H7 (cell line): ENCODE results near the gene TSR3. TPM values are rescaled to one million over a fixed set of nuclear protein-coding genes. Genes with fewer than 3 reads are reported as not detected.
A peak's percentile ranks its signal among the peaks of the same experiment; 100 is the strongest.

ENCODE experiments used
- DNase-seq: peaks from one replicate; pipeline ENCODE4 v3.0.0; 2012
- H3K27me3 ChIP-seq: 2 replicates; pipeline ENCODE4 v1.6.0; 2011; ENCODE audit warnings: mild to moderate bottlenecking, low read length; ENCODE audit not compliant: control insufficient read depth, insufficient read depth
- H3K36me3 ChIP-seq: replicated peaks from 2 replicates; pipeline ENCODE4 v1.5.1; 2011; ENCODE audit warnings: low read length; ENCODE audit not compliant: control insufficient read depth, insufficient read depth
- H3K4me3 ChIP-seq: 2 replicates; pipeline ENCODE4 v1.5.1; 2011; ENCODE audit warnings: low read depth, mild to moderate bottlenecking, control low read depth, low read length, moderate library complexity; ENCODE audit not compliant: insufficient read depth
- total RNA-seq: library from RNA; depleted of rRNA; stranded (reverse); fragments of >200 nt; shearing (Covaris generic); gene quantifications from 2 replicates; pipeline ENCODE4 v1.2.3, GENCODE V29; 2014

Gene TSR3
- total RNA-seq, 1 experiment from 2014 or later, result 99.4 TPM

- Histone ChIP-seq H3K36me3 (peaks cover 51% of the 10 kb centered on the region), H3K4me3 (no peak overlapping the region), H3K27me3 (no peaks in the 10 kb centered on the region)
- no peak for DNase-seq
These were observed 30.9 kb downstream of the TSR3 start for GRCh38 chr16:1320658-1321240.

DNA sequence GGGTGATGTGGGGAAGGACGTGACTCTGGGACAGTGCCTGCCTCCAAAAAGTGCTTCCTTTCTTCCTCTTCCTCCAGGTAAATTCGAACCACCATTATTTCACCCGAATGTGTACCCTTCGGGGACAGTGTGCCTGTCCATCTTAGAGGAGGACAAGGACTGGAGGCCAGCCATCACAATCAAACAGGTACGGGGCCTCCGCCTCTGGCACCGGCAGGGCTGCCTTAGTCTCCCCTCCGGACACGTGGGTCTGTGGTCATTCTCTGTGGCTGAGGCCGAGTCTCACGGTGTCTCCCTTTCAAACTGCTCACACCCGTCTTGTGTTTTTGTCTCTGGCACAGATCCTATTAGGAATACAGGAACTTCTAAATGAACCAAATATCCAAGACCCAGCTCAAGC is 31.6 kb downstream of the TSR3 start:
- no peak for DNase-seq
- Histone ChIP-seq H3K4me3 (no peak overlapping the region), H3K27me3 (no peaks in the 10 kb centered on the region), H3K36me3 (peaks cover 52% of the 10 kb centered on the region)

DNA sequence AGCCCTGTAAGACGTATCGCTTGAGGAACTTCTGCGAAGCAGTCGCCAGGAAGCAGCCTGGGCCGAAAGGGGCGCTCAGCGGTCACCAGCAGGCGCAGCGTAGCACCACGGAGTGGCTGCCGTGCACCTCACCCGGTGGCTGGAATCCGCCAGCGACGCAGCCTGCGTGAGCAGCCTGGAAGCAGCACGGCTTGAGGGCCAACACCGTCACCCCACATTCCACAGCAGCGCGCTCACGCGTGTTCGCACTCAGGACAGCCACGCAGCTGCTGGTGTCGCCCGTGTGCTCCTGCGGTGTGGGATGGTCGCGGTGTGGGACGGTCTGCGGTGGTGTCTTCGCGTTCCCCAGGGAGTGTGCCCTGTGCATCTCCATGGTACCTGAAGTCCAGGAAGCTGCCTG is 32.6 kb downstream of the TSR3 start:
- Histone ChIP-seq H3K36me3 (peaks cover 57% of the 10 kb centered on the region), H3K27me3 (no peaks in the 10 kb centered on the region), H3K4me3 (no peak overlapping the region)
- no peak for DNase-seq

GRCh38 chr16:1318268-1318545 is 33.5 kb downstream of the TSR3 start:
- peaks cover 57% of the 10 kb centered on the region for H3K36me3 ChIP-seq
- H3K4me3 ChIP-seq, result no peak overlapping the region
- no peaks in the 10 kb centered on the region for H3K27me3 ChIP-seq
- DNase-seq, result no peak

- Histone ChIP-seq H3K4me3 (no peak overlapping the region), H3K27me3 (no peaks in the 10 kb centered on the region), H3K36me3 (peaks cover 58% of the 10 kb centered on the region)
- no peak for DNase-seq
These were observed 34.0 kb downstream of the TSR3 start for GRCh38 chr16:1317479-1318267.

- Histone ChIP-seq H3K27me3 (no peaks in the 10 kb centered on the region), H3K36me3 (peaks cover 57% of the 10 kb centered on the region), H3K4me3 (no peak overlapping the region)
- DNase-seq, result peak; percentile 50
These were observed 35.7 kb downstream of the TSR3 start for GRCh38 chr16:1316033-1316405.

DNA sequence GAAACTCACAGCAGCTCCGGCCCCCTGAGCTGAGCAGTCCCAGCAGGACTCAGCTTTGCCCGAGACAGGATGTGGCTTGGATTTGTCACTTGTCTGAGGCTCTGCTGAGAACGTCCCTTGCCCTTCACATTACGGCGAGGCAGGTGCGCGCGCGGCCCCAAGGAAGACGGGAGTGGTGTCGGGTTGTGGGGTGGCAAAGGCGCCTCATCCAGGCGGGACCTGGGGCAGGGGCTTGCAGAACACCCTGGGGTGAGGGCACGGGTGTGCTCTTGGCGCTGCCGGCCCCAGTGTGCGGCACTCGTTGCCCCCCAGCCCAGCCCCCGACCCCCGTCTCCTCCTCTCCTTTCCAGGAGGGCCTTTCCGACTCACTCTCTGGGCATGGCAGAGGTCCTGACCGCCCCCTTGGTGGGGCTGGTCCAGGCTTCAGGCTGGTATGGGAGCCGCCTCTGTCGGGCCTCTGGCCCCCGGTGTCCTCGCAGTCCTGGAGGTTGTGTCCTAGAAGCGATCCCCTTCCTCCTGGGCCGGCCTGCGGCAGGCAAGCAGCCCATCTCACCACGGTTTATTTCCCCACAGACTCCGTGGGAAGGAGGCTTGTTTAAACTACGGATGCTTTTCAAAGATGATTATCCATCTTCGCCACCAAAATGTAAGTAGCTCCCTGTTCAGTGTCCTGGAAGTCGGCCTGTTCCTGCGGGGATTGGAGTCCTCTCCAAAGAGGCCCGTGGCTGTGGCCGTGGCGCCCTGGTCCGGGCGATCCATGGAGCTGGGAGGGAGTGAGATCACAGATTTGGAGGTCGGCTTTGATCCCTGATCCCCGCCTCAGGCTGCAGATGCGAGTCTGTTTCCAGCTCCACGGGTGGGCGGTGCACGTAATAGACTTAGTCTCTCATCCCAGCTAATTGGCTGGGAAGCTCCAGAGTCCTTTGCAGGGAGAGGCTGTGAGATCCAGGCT is 36.3 kb downstream of the TSR3 start:
- Histone ChIP-seq H3K4me3 (no peak overlapping the region), H3K27me3 (no peaks in the 10 kb centered on the region), H3K36me3 (peaks cover 54% of the 10 kb centered on the region)
- DNase-seq, result peak; percentile 58

- peaks cover 46% of the 10 kb centered on the region for H3K36me3 ChIP-seq
- no peaks in the 10 kb centered on the region for H3K27me3 ChIP-seq
- H3K4me3 ChIP-seq, result no peak overlapping the region
- DNase-seq, result peak; percentile 46
These were observed 37.1 kb downstream of the TSR3 start for GRCh38 chr16:1314399-1315068.

- H3K36me3 ChIP-seq, result peaks cover 39% of the 10 kb centered on the region
- H3K27me3 ChIP-seq, result no peaks in the 10 kb centered on the region
These were observed 37.8 kb downstream of the TSR3 start for GRCh38 chr16:1313721-1314369.

GRCh38 chr16:1312903-1313302 is 38.8 kb downstream of the TSR3 start:
- peak; percentile 45 for DNase-seq
- Histone ChIP-seq H3K36me3 (peaks cover 32% of the 10 kb centered on the region), H3K27me3 (no peaks in the 10 kb centered on the region), H3K4me3 (no peak overlapping the region)

More at GRCh38 chr16:1313721-1314369, 37.8 kb downstream of the TSR3 start:
- DNase-seq, result peak; percentile 59
- H3K4me3 ChIP-seq, result no peak overlapping the region

DNA sequence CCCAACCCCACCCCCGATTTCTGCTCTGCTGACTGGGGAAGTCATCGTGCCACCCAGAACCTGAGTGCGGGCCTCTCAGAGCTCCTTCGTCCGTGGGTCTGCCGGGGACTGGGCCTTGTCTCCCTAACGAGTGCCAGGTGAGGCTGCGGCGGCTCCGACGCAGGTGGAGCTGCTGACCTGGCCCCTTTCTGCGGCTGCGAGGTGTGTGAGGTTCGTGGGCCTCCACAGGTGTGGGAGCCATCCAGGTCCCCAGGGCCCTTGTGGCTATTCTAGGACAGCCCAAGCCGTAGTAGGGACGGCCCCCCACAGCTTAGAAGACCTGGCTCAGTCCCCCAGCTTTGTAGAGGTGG is 39.2 kb downstream of the TSR3 start:
- Histone ChIP-seq H3K36me3 (peaks cover 29% of the 10 kb centered on the region), H3K27me3 (no peaks in the 10 kb centered on the region), H3K4me3 (no peak overlapping the region)
- peak; percentile 53 for DNase-seq

DNA sequence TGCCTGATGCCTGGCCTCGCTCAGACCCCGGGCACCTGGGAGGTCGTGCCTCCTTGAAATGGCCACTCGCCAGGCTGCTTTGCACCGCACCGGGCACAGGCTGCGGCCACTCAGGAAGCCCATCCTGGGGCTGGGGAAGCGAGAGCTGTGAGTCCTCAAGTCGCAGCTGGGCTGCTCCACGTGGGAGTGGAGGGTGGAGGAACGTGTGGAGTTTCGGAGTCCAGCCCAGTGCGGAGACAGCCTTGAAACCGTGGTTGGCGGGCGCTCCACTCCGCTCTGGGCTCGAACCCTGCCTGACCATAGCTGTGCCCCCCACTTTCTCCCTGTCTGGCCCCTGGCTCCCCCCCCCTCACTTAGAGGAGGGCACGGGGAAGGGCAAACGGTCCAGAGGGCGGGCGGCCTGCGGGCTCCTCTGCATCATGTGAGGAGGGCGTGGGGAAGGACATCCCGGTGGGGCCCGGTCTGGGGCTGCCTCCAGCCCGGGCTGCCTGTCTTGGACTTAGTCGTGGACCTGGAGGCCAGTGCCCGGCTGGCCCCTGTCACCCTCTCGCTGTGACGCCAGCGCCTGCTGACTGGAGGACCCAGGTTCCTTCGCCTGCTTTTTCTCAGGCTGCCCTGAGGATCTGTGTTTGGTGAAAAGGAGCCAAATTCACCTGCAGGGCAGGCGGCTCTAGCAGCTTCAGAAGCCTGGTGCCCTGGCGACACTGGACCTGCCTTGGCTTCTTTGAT is 39.8 kb downstream of the TSR3 start:
- H3K4me3 ChIP-seq, result no peak overlapping the region
- H3K36me3 ChIP-seq, result peaks cover 25% of the 10 kb centered on the region
- no peaks in the 10 kb centered on the region for H3K27me3 ChIP-seq
- DNase-seq, result peak; percentile 58

- peak overlapping the region; percentile 71 for H3K4me3 ChIP-seq
- H3K36me3 ChIP-seq, result peaks cover 20% of the 10 kb centered on the region
- no peaks in the 10 kb centered on the region for H3K27me3 ChIP-seq
- DNase-seq, result peak; percentile 82
These were observed 40.4 kb downstream of the TSR3 start for GRCh38 chr16:1311212-1311737.
